Transverse colon (tissue), 3 donors: ENCODE measurements around the gene PIM1.

Experiments
- POLR2A ChIP-seq: fragments of 450-650 bp; IDR thresholded peaks from one replicate; pipeline ENCODE4 v1.6.1; 2016; ENCODE audit warnings: antibody characterized with exemption, mild to moderate bottlenecking, moderate library complexity
- TF ChIP-seq, protein P1 (sequence below), 5 experiments: fragments of 200-600 bp in 3 of 5; fragments of 450-650 bp in 2 of 5; sonication (generic) in 3 of 5; IDR thresholded peaks; 1 replicate in 2 of 5; 2 replicates in 3 of 5; pipeline ENCODE4 v1.5.1; 2016 to 2017; ENCODE audit warnings: antibody characterized with exemption in 5 of 5, inconsistent platforms in 3 of 5, mild to moderate bottlenecking in 2 of 5, moderate library complexity in 1 of 5

GRCh38 chr6:37135835-37136694 is 33.9 kb upstream of the PIM1 start:
- TF ChIP-seq, protein P1, sequence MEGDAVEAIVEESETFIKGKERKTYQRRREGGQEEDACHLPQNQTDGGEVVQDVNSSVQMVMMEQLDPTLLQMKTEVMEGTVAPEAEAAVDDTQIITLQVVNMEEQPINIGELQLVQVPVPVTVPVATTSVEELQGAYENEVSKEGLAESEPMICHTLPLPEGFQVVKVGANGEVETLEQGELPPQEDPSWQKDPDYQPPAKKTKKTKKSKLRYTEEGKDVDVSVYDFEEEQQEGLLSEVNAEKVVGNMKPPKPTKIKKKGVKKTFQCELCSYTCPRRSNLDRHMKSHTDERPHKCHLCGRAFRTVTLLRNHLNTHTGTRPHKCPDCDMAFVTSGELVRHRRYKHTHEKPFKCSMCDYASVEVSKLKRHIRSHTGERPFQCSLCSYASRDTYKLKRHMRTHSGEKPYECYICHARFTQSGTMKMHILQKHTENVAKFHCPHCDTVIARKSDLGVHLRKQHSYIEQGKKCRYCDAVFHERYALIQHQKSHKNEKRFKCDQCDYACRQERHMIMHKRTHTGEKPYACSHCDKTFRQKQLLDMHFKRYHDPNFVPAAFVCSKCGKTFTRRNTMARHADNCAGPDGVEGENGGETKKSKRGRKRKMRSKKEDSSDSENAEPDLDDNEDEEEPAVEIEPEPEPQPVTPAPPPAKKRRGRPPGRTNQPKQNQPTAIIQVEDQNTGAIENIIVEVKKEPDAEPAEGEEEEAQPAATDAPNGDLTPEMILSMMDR (IDR thresholded peaks at IDR 0.05), result no peak
- no peak for TF ChIP-seq POLR2A
